Measurements from ENCODE around the gene KIF22. TPM values are rescaled to one million over a fixed set of nuclear protein-coding genes. Genes with fewer than 3 reads are reported as not detected.

KIF22 gene
- total RNA-seq, 1 experiment from 2014 or later, result 29.9 TPM

- no peak for DNase-seq (ENCODE audit: low read depth, low spot score)
- in situ Hi-C loops (cut with HindIII; ENCODE audit: low pct_unique_long_range_greater_than_20kb, low sequenced_read_pairs), result no loop called here
These were observed 54.2 kb downstream of the KIF22 start for GRCh38 chr16:29844575-29845331.

DNA sequence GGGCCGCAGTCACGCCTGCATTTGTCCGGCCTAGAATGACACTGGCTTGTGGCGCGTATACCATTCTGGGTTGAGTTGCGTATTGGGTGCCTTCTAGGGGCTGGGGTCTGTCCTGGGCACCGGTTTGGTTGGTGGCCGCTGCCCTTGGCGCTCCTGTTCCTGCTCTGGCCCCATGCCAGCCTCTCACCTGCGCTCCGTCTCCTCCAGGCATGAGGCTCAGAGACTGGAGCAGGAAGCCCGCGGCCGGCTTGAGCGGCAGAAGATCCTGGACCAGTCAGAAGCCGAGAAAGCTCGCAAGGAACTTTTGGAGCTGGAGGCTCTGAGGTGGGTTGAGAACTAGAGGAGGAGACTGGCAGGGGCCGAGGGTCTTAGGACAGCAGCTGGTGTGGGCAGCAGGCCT is 55.1 kb downstream of the KIF22 start:
- DNase-seq (ENCODE audit: low read depth, low spot score), result no peak
- in situ Hi-C loops (cut with HindIII; ENCODE audit: low pct_unique_long_range_greater_than_20kb, low sequenced_read_pairs), result no loop called here

DNA sequence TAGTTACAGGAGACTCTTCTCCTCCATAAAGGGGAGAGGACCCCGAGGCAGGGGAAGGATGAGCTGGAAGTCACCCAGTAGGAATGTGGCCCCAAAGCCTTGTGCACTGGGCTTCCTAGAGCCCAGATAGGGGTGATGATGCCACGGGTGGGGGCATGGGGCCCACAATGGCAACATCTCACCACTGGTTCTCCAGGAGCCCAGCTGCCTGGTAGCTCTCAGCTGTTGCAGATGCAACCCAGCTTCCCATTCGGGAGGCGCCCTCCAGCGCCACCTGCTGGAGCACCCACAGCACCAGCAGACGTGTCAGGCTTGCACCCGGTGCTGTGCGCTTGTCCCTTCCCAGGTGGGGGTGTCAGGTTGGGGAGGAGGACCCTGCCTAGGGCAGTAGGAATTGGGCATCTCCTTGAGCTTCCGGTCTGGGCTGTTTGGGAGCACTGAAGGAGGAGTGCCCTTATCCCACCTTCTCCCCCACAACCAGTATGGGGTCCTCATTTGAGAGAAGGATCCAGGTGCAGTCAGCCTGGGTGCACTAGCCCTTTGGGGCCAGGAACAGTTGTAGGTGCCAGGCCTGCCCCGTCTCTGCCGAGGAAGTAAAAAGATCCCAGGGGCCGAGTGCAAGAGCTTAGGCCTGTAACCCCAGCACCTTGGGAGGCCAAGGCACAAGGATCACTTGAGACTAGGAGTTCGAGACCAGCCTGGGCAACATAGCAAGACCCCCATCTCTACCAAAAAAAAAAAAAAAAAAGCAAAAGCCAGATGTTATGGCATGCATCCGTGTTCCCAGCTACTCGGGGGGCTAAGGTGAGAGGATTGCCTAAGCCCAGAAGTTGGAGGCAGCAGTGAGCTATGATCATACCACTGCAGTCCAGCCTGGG is 58.1 kb downstream of the KIF22 start:
- in situ Hi-C loops (cut with HindIII; ENCODE audit: low pct_unique_long_range_greater_than_20kb, low sequenced_read_pairs), result no loop called here

GRCh38 chr16:29849505-29849904 is 59.0 kb downstream of the KIF22 start:
- no peak for DNase-seq (ENCODE audit: low read depth, low spot score)
- in situ Hi-C loops (cut with HindIII; ENCODE audit: low pct_unique_long_range_greater_than_20kb, low sequenced_read_pairs), result no loop called here

More for the DNA sequence above, 58.1 kb downstream of the KIF22 start:
- DNase-seq (ENCODE audit: low read depth, low spot score), result peak; percentile 72

DNA sequence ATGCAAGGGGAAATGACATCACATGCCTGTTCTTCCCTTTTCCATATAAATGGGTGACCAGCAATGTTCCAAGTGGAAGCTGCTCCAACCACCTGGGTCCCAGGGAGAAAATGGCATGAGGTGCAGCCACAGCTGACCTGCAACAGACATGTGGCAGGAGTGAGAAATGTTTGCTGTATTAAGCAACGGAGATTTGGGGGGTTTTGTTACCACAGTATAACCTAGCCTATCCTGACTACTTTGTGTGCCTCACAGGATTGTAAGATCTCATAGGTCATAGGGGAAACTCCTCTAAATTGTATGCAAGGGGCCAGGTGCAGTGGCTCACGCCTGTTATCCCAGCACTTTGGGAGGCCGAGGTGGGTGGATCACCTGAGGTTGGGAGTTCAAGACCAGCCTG is 60.4 kb downstream of the KIF22 start:
- in situ Hi-C loops (cut with HindIII; ENCODE audit: low pct_unique_long_range_greater_than_20kb, low sequenced_read_pairs), result no loop called here

DNA sequence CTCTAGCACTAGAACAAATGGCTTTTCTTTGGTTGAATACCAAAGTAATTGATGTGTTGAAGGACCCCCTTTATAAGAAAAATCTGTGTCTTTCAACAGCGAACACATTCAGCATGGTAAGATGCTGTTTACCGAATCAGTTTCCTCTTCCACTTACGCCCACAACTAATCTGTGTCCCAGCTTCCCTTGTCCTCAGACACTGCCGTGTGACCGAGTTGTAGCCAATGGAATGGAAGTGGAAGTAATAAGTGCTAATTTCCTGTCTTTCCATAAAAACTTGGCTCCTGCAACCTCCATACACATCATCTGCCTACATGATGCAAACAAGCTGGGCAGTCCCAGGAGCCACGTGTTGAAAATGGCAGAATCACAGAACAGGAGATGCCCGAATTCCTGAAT is 62.1 kb downstream of the KIF22 start:
- in situ Hi-C loops (cut with HindIII; ENCODE audit: low pct_unique_long_range_greater_than_20kb, low sequenced_read_pairs), result no loop called here
- peak; percentile 71 for DNase-seq (ENCODE audit: low read depth, low spot score)

More for the DNA sequence above, 60.4 kb downstream of the KIF22 start:
- no peak for DNase-seq (ENCODE audit: low read depth, low spot score)

DNA sequence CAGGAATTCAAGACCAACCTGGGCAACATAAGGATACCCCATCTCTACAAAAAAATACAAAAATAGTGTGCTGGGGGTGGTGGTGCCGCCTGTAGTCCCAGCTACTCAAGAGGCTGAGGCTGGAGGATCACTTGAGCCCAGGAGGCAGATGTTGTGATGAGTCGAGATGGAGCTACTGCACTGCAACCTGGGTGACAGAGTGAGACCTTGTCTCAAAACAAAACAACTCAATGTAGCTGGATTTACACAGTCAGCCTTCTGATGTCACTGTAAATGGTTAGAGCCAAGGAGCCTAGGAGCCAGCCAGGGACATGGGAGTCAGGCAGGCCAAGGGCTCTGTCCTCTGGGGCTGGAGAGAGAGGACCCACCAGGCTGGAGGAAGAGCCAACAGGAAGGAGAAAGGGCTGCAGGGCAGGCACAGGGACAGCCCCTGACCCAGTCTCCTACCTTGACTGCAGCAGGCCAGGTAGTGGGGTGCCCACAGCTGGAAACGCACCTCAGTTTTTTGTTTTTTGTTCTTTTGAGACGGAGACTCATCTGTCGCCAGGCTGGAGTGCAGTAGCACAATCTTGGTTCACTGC is 64.1 kb downstream of the KIF22 start:
- in situ Hi-C loops (cut with HindIII; ENCODE audit: low pct_unique_long_range_greater_than_20kb, low sequenced_read_pairs), result no loop called here
- DNase-seq (ENCODE audit: low read depth, low spot score), result no peak

Small RNA genes within 50 kb of the gene (small RNA-seq; reads per million reads assigned to genes)
- gene AC009133.6 (0 reads per million in 2 experiments), gene AC120114.4 (0 reads per million in 2 experiments)

Other genes with a start within 250 kb of the KIF22 start
- gene SPN, start 127.5 kb upstream of the KIF22 start, total RNA-seq (2014; rRNA removed; shearing (Covaris generic)), result not detected in 2 replicates
- gene QPRT, start 111.6 kb upstream of the KIF22 start, total RNA-seq (2014; rRNA removed; shearing (Covaris generic)), result 41.1 and 46.0 TPM in 2 replicates
- gene C16orf54, start 44.8 kb upstream of the KIF22 start, total RNA-seq (2014; rRNA removed; shearing (Covaris generic)), result not detected in 2 replicates
- not detected in 2 replicates for gene ZG16, start 12.5 kb upstream of the KIF22 start, total RNA-seq (2014; rRNA removed; shearing (Covaris generic))
- 163 and 182 TPM in 2 replicates for gene MAZ, start 15.8 kb downstream of the KIF22 start, total RNA-seq (2014; rRNA removed; shearing (Covaris generic))
- gene PRRT2, start 21.4 kb downstream of the KIF22 start, total RNA-seq (2014; rRNA removed; shearing (Covaris generic)), result not detected in 2 replicates
- 19.8 and 21.1 TPM in 2 replicates for gene PAGR1, start 25.4 kb downstream of the KIF22 start, total RNA-seq (2014; rRNA removed; shearing (Covaris generic))
- gene MVP, start 29.7 kb downstream of the KIF22 start, total RNA-seq (2014; rRNA removed; shearing (Covaris generic)), result 35.7 and 41.9 TPM in 2 replicates
- 74.1 and 82.6 TPM in 2 replicates for gene CDIPT, start 72.5 kb downstream of the KIF22 start, total RNA-seq (2014; rRNA removed; shearing (Covaris generic))
- gene SEZ6L2, start 108.8 kb downstream of the KIF22 start, total RNA-seq (2014; rRNA removed; shearing (Covaris generic)), result 8.7 and 10.3 TPM in 2 replicates
- 3.4 and 3.7 TPM in 2 replicates for gene ASPHD1, start 109.7 kb downstream of the KIF22 start, total RNA-seq (2014; rRNA removed; shearing (Covaris generic))
- 9.1 and 11.0 TPM in 2 replicates for gene KCTD13, start 135.5 kb downstream of the KIF22 start, total RNA-seq (2014; rRNA removed; shearing (Covaris generic))
- 48.2 and 51.8 TPM in 2 replicates for gene TMEM219, start 171.3 kb downstream of the KIF22 start, total RNA-seq (2014; rRNA removed; shearing (Covaris generic))
- 28.6 and 30.3 TPM in 2 replicates for gene TAOK2, start 183.1 kb downstream of the KIF22 start, total RNA-seq (2014; rRNA removed; shearing (Covaris generic))
- gene HIRIP3, start 204.9 kb downstream of the KIF22 start, total RNA-seq (2014; rRNA removed; shearing (Covaris generic)), result 6.6 and 9.8 TPM in 2 replicates
- gene INO80E, start 205.5 kb downstream of the KIF22 start, total RNA-seq (2014; rRNA removed; shearing (Covaris generic)), result 39.4 and 46.7 TPM in 2 replicates
- 1.5 and 2.1 TPM in 2 replicates for gene DOC2A, start 220.3 kb downstream of the KIF22 start, total RNA-seq (2014; rRNA removed; shearing (Covaris generic))
- gene C16orf92, start 232.4 kb downstream of the KIF22 start, total RNA-seq (2014; rRNA removed; shearing (Covaris generic)), result not detected in 2 replicates
- gene TLCD3B, start 240.5 kb downstream of the KIF22 start, total RNA-seq (2014; rRNA removed; shearing (Covaris generic)), result not detected in 2 replicates

Data from SK-MEL-5 (cell line).